Spinal cord (tissue), 10 donors: ENCODE measurements around the gene BMERB1. TPM values are rescaled to one million over a fixed set of nuclear protein-coding genes. Genes with fewer than 3 reads are reported as not detected.
"Not testable (repeated sequence)": the region's sequence is repeated elsewhere in the genome, so short reads cannot be mapped to it uniquely, and the experiment has no call there.

ENCODE experiments used
- DNase-seq, 6 donors: peaks; one replicate each; pipeline versions ENCODE4 v3.0.0 to v3.0.0-alpha.2; 2013 to 2015; ENCODE audit warnings: low spot score in 6 of 6, low read depth in 4 of 6
- H3K27ac ChIP-seq: one replicate; pipeline ENCODE4 v1.5.1; 2013; ENCODE audit warnings: low read depth, low read length, control low read depth
- H3K27me3 ChIP-seq: one replicate; pipeline ENCODE4 v1.6.1; 2013; ENCODE audit warnings: low read length; ENCODE audit not compliant: control insufficient read depth, insufficient read depth
- H3K36me3 ChIP-seq: one replicate; pipeline ENCODE4 v1.6.1; 2013; ENCODE audit warnings: low read length; ENCODE audit not compliant: control insufficient read depth, insufficient read depth
- H3K4me1 ChIP-seq: one replicate; pipeline ENCODE4 v1.6.1; 2013; ENCODE audit warnings: low read length; ENCODE audit not compliant: control insufficient read depth, insufficient read depth
- H3K4me3 ChIP-seq: one replicate; pipeline ENCODE4 v1.5.1; 2013; ENCODE audit warnings: low read depth, low read length, control low read depth
- H3K9me3 ChIP-seq: one replicate; pipeline ENCODE4 v1.6.1; 2013; ENCODE audit warnings: low read length; ENCODE audit not compliant: control insufficient read depth, insufficient read depth
- WGBS: methylation state at CpG from one replicate; pipeline ENCODE4 v1.1.5; 2013; ENCODE audit warnings: missing lambda C conversion rate; ENCODE audit not compliant: insufficient coverage; 5-methylcytosine and 5-hydroxymethylcytosine counted together
- polyA plus RNA-seq, 2 donors: library from polyadenylated mRNA; unstranded; fragments of 120-200 nt; gene quantifications; one replicate each; pipeline ENCODE4 v1.2.1, GENCODE V29; 2013; ENCODE audit not compliant: insufficient read length in 2 of 2
- total RNA-seq, 2 donors: library from RNA; depleted of rRNA in 1 of 2; stranded (reverse); fragments of 120-200 nt in 1 of 2; fragments of >200 nt in 1 of 2; gene quantifications; one replicate each; pipeline versions ENCODE4 v1.2.3 to v1.2.4, GENCODE V29; 2013 to 2014
- donor health status: healthy.

The BMERB1 gene
- total and polyA plus RNA-seq, 4 donors = 70.7 to 266 (median 177) TPM

- Histone ChIP-seq H3K9me3 (no peaks in the 10 kb centered on the region), H3K4me1 (no peaks in the 10 kb centered on the region), H3K27me3 (no peaks in the 10 kb centered on the region), H3K27ac (no peak overlapping the region), H3K36me3 (no peaks in the 10 kb centered on the region), H3K4me3 (no peak overlapping the region)
- no CpG with 5 or more reads among the region's 3 CpGs for WGBS
- DNase-seq = no peak
Observed at GRCh38 chr16:15418206-15418605, 16.2 kb upstream of the BMERB1 start.

GRCh38 chr16:15421696-15422095 lies 12.7 kb upstream of the BMERB1 start:
- H3K4me3 ChIP-seq, H3K36me3 ChIP-seq, H3K27me3 ChIP-seq, H3K9me3 ChIP-seq, H3K27ac ChIP-seq, DNase-seq, H3K4me1 ChIP-seq: not testable (repeated sequence)
- 84% methylated on average over 3 of the region's 5 CpGs for WGBS

GRCh38 chr16:15422222-15422621 lies 12.2 kb upstream of the BMERB1 start:
- Histone ChIP-seq H3K4me3 (no peak overlapping the region), H3K36me3 (no peaks in the 10 kb centered on the region), H3K27ac (no peak overlapping the region), H3K4me1 (no peaks in the 10 kb centered on the region), H3K9me3 (no peaks in the 10 kb centered on the region), H3K27me3 (no peaks in the 10 kb centered on the region)
- 92% methylated on average over 8 of the region's 8 CpGs for WGBS
- DNase-seq = no peak

GRCh38 chr16:15425861-15426260 lies 8.5 kb upstream of the BMERB1 start:
- Histone ChIP-seq H3K27ac (no peak overlapping the region), H3K36me3 (no peaks in the 10 kb centered on the region), H3K4me1 (peaks cover 3% of the 10 kb centered on the region), H3K4me3 (no peak overlapping the region), H3K27me3 (no peaks in the 10 kb centered on the region), H3K9me3 (no peaks in the 10 kb centered on the region)
- DNase-seq = no peak
- WGBS = 84% methylated on average over 3 of the region's 6 CpGs

- Histone ChIP-seq H3K4me3 (no peak overlapping the region), H3K4me1 (peaks cover 3% of the 10 kb centered on the region), H3K36me3 (no peaks in the 10 kb centered on the region), H3K27me3 (no peaks in the 10 kb centered on the region), H3K27ac (no peak overlapping the region), H3K9me3 (no peaks in the 10 kb centered on the region)
- no peak for DNase-seq
- WGBS = 100% methylated on average over 2 of the region's 6 CpGs
Observed at GRCh38 chr16:15426796-15427195, 7.6 kb upstream of the BMERB1 start.

GRCh38 chr16:15427648-15428239 lies 6.6 kb upstream of the BMERB1 start:
- DNase-seq = peak in 5 of 6 donors; percentile 29 to 87 (median 53)
- Histone ChIP-seq H3K4me3 (no peak overlapping the region), H3K27ac (no peak overlapping the region), H3K27me3 (no peaks in the 10 kb centered on the region), H3K4me1 (peaks cover 3% of the 10 kb centered on the region), H3K9me3 (no peaks in the 10 kb centered on the region), H3K36me3 (no peaks in the 10 kb centered on the region)
- WGBS = 17% methylated on average over 1 of the region's 8 CpGs

- not testable (repeated sequence) for H3K27ac ChIP-seq, H3K27me3 ChIP-seq, DNase-seq, H3K4me3 ChIP-seq, H3K36me3 ChIP-seq, H3K9me3 ChIP-seq
- peaks cover 16% of the 10 kb centered on the region for H3K4me1 ChIP-seq
- 91% methylated on average over 9 of the region's 11 CpGs for WGBS
Observed at GRCh38 chr16:15430884-15431283, 3.5 kb upstream of the BMERB1 start.

GRCh38 chr16:15434079-15434424 lies 336 bp upstream of the BMERB1 start:
- Histone ChIP-seq H3K4me1 (peaks cover 16% of the 10 kb centered on the region), H3K9me3 (no peaks in the 10 kb centered on the region), H3K36me3 (no peaks in the 10 kb centered on the region), H3K27ac (peak overlapping the region; percentile 79), H3K27me3 (no peaks in the 10 kb centered on the region), H3K4me3 (peak overlapping the region; percentile 71)
- no peak for DNase-seq
- 16% methylated on average over 7 of the region's 12 CpGs for WGBS

- peak in 2 of 6 donors; percentile 12 to 55 for DNase-seq
- Histone ChIP-seq H3K4me1 (peaks cover 16% of the 10 kb centered on the region), H3K27me3 (no peaks in the 10 kb centered on the region), H3K9me3 (no peaks in the 10 kb centered on the region), H3K36me3 (no peaks in the 10 kb centered on the region), H3K27ac (peak overlapping the region; percentile 72), H3K4me3 (peak overlapping the region; percentile 71)
- 0% methylated on average over 11 of the region's 22 CpGs for WGBS
Observed at GRCh38 chr16:15435216-15435864, 952 bp downstream of the BMERB1 start.

- H3K36me3 ChIP-seq = peaks cover 3% of the 10 kb centered on the region
- 91% methylated on average over 3 of the region's 4 CpGs for WGBS
- H3K4me3 ChIP-seq = no peak overlapping the region
- peaks cover 10% of the 10 kb centered on the region for H3K4me1 ChIP-seq
- no peak overlapping the region for H3K27ac ChIP-seq
- no peaks in the 10 kb centered on the region for H3K27me3 ChIP-seq
- DNase-seq = no peak
- H3K9me3 ChIP-seq = no peaks in the 10 kb centered on the region
Observed at GRCh38 chr16:15439102-15439501, 4.7 kb downstream of the BMERB1 start.
